ENCODE data around the gene TBX18. TPM values are rescaled to one million over a fixed set of nuclear protein-coding genes. Genes with fewer than 3 reads are reported as not detected.

The TBX18 gene
- total and polyA plus RNA-seq, 9 of the 15 experiments (the other 6 are each of a cell fraction or from before 2014, with no cell fraction given) = 4.0 to 36.1 (median 20.7) TPM

GRCh38 chr6:84763003-84763885 is 1.2 kb downstream of the TBX18 start (continued):
- TF ChIP-seq ETV6 (IDR thresholded peaks at IDR 0.05; ENCODE audit: borderline replicate concordance in 1 of 2, low read depth in 2 of 2, low read length in 1 of 2) (peak in 1 of 2 experiments; percentile 8; a peak in 1 of 4 replicates), ETV6 (CRISPR knock-in tag; IDR thresholded peaks at IDR 0.05; ENCODE audit: borderline replicate concordance) (no peak), MCM7 (IDR thresholded peaks at IDR 0.05) (no peak), PRDM10 (IDR thresholded peaks at IDR 0.05; ENCODE audit: partially characterized antibody) (peak; percentile 15), PRMT5 (CRISPR knock-in tag; IDR thresholded peaks at IDR 0.05) (no peak), ZNF384 (IDR thresholded peaks at IDR 0.05; ENCODE audit: low read depth, low read length) (no peak), MTA3 (IDR thresholded peaks at IDR 0.05; ENCODE audit: borderline replicate concordance) (peak; percentile 78; the same call in 1 of the 2 replicates), RNF219 (CRISPR knock-in tag; IDR thresholded peaks at IDR 0.05) (no peak), FOXJ3 (CRISPR knock-in tag; IDR thresholded peaks at IDR 0.05) (no peak), ZEB2 (IDR thresholded peaks at IDR 0.05) (no peak), ZNF431 (CRISPR knock-in tag; IDR thresholded peaks at IDR 0.05) (no peak; the same call in 1 of the 2 replicates), MED1 (CRISPR knock-in tag; IDR thresholded peaks at IDR 0.05; ENCODE audit: borderline replicate concordance) (no peak), CBX3 (IDR thresholded peaks at IDR 0.05; ENCODE audit: borderline replicate concordance in 1 of 2, low read length in 2 of 2) (no peak), SMAD4 (CRISPR knock-in tag; conservative IDR thresholded peaks at IDR 0.05) (peak; percentile 78), ATF4 (CRISPR knock-in tag; IDR thresholded peaks at IDR 0.05) (no peak), POLR3G (IDR thresholded peaks at IDR 0.05; ENCODE audit: extremely low read depth, insufficient read length, insufficient replicate concordance) (no peak), ARID2 (IDR thresholded peaks at IDR 0.05) (no peak), ZFP36 (IDR thresholded peaks at IDR 0.05; ENCODE audit: low read depth, low read length, partially characterized antibody) (peak; percentile 10), ZNF584 (CRISPR knock-in tag; IDR thresholded peaks at IDR 0.05; ENCODE audit: low read depth) (no peak), MYNN (IDR thresholded peaks at IDR 0.05) (no peak), MYNN (CRISPR knock-in tag; IDR thresholded peaks at IDR 0.05) (no peak)
- TF ChIP-seq, protein P1, sequence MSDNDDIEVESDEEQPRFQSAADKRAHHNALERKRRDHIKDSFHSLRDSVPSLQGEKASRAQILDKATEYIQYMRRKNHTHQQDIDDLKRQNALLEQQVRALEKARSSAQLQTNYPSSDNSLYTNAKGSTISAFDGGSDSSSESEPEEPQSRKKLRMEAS (CRISPR knock-in tag; IDR thresholded peaks at IDR 0.05) = peak; percentile 62; the same call in 1 of the 2 replicates
